Spleen (tissue), 7 donors: ENCODE data around the gene DLX5.

Experiments
- CTCF ChIP-seq, 11 experiments: fragments of 200-600 bp in 7 of 11; fragments of 450-650 bp in 4 of 11; sonication (generic) in 4 of 11; IDR thresholded peaks in 8 of 11; conservative IDR thresholded peaks in 3 of 11; 1 replicate in 7 of 11; 2 replicates in 4 of 11; pipeline versions ENCODE4 v1.4.0 to v1.8.0; 2016 to 2021; ENCODE audit warnings: antibody characterized with exemption in 11 of 11, inconsistent platforms in 4 of 11, mild to moderate bottlenecking in 1 of 11
- POLR2AphosphoS5 ChIP-seq, 3 donors: sonication (generic); formaldehyde crosslinking; IDR thresholded peaks; one replicate each; pipeline ENCODE4 v1.5.1; 2017; ENCODE audit warnings: antibody characterized with exemption in 3 of 3
- donor health status: DM: no; HTN: no; CAD: no; lungs with moderate emphysema.
- donor health status: DM: no; HTN: no; CAD: no.
- donor health status: DM: no; HTN: no; CAD: no.

GRCh38 chr7:96993094-96993865, 31.4 kb downstream of the DLX5 start:
- no peak for TF ChIP-seq CTCF (IDR thresholded peaks at IDR 0.05 in 8 of 11, conservative IDR thresholded peaks at IDR 0.05 in 3 of 11)
- no peak for TF ChIP-seq POLR2AphosphoS5 (IDR thresholded peaks at IDR 0.05)
